Neural progenitor cell (in vitro differentiated cells): ENCODE results near the gene PCK2. TPM values are rescaled to one million over a fixed set of nuclear protein-coding genes. Genes with fewer than 3 reads are reported as not detected.

ENCODE experiments used
- DNase-seq: peaks from one replicate; pipeline ENCODE4 v3.0.0-alpha.2; 2016; ENCODE audit warnings: low spot score
- H2AFZ ChIP-seq: fragments of 200-600 bp; sonication (generic); replicated peaks from 2 replicates; pipeline ENCODE4 v1.6.1; 2016; ENCODE audit warnings: antibody characterized with exemption
- H3F3A ChIP-seq: fragments of 200-600 bp; sonication (generic); 2 replicates; pipeline ENCODE4 v1.6.1; 2016; ENCODE audit warnings: antibody characterized with exemption, low read depth
- H3K27ac ChIP-seq: fragments of 200-600 bp; sonication (generic); 2 replicates; pipeline ENCODE4 v1.5.1; 2016; ENCODE audit warnings: mild to moderate bottlenecking
- H3K27me3 ChIP-seq: fragments of 200-600 bp; sonication (generic); 2 replicates; pipeline ENCODE4 v1.6.1; 2016; ENCODE audit warnings: mild to moderate bottlenecking, moderate library complexity
- H3K36me3 ChIP-seq: fragments of 200-600 bp; sonication (generic); 2 replicates; pipeline ENCODE4 v1.5.1; 2016
- H3K4me1 ChIP-seq: fragments of 200-600 bp; sonication (generic); 2 replicates; pipeline ENCODE4 v1.6.1; 2016; ENCODE audit warnings: mixed run types
- H3K4me2 ChIP-seq: fragments of 200-600 bp; sonication (generic); 2 replicates; pipeline ENCODE4 v1.6.1; 2016
- H3K4me3 ChIP-seq: fragments of 200-600 bp; sonication (generic); 2 replicates; pipeline ENCODE4 v1.5.1; 2016
- H3K79me2 ChIP-seq: fragments of 200-600 bp; sonication (generic); 2 replicates; pipeline ENCODE4 v1.6.1; 2016; ENCODE audit warnings: low read depth
- H3K9ac ChIP-seq: fragments of 200-600 bp; sonication (generic); 2 replicates; pipeline ENCODE4 v1.6.1; 2016
- H3K9me3 ChIP-seq: fragments of 200-600 bp; sonication (generic); 2 replicates; pipeline ENCODE4 v1.5.1; 2016; ENCODE audit warnings: low read depth
- H4K20me1 ChIP-seq: fragments of 200-600 bp; sonication (generic); 2 replicates; pipeline ENCODE4 v1.6.1; 2016; ENCODE audit warnings: low read depth
- H3K27ac Mint-ChIP-seq: 3 replicates; pipeline ENCODE4 v1.8.0; 2021; ENCODE audit warnings: mixed read lengths
- H3K27me3 Mint-ChIP-seq: 2 replicates; pipeline ENCODE4 v1.8.0; 2022; ENCODE audit warnings: low read depth, mild to moderate bottlenecking, inconsistent platforms, moderate library complexity, mixed read lengths; ENCODE audit not compliant: insufficient read depth
- H3K36me3 Mint-ChIP-seq: 3 replicates; pipeline ENCODE4 v1.8.0; 2021; ENCODE audit warnings: mixed read lengths
- H3K4me1 Mint-ChIP-seq: 3 replicates; pipeline ENCODE4 v1.8.0; 2021; ENCODE audit warnings: mixed read lengths
- H3K4me3 Mint-ChIP-seq: 3 replicates; pipeline ENCODE4 v1.8.0; 2021; ENCODE audit warnings: mild to moderate bottlenecking, moderate library complexity, mixed read lengths
- H3K9me3 Mint-ChIP-seq: 3 replicates; pipeline ENCODE4 v1.8.0; 2020; ENCODE audit warnings: mixed read lengths
- EZH2 ChIP-seq: fragments of 200-600 bp; sonication (generic); IDR thresholded peaks from 2 replicates; pipeline ENCODE4 v1.6.1; 2017; ENCODE audit warnings: antibody characterized with exemption, mild to moderate bottlenecking, moderate library complexity
- EZH2phosphoT487 ChIP-seq: fragments of 200-600 bp; sonication (generic); IDR thresholded peaks from 2 replicates; pipeline ENCODE4 v1.6.1; 2017; ENCODE audit warnings: antibody characterized with exemption
- total RNA-seq: library from RNA; depleted of rRNA; stranded (reverse); fragments of >200 nt; gene quantifications from 2 replicates; pipeline ENCODE4 v1.2.3, GENCODE V29; 2015; ENCODE audit warnings: low replicate concordance
- TF ChIP-seq, protein P1 (sequence below): fragments of 200-600 bp; sonication (generic); IDR thresholded peaks from 2 replicates; pipeline ENCODE4 v1.5.1; 2017; ENCODE audit warnings: antibody characterized with exemption, mild to moderate bottlenecking

Gene PCK2
- total RNA-seq, 1 donor from 2014 or later: 11.1 TPM

DNA sequence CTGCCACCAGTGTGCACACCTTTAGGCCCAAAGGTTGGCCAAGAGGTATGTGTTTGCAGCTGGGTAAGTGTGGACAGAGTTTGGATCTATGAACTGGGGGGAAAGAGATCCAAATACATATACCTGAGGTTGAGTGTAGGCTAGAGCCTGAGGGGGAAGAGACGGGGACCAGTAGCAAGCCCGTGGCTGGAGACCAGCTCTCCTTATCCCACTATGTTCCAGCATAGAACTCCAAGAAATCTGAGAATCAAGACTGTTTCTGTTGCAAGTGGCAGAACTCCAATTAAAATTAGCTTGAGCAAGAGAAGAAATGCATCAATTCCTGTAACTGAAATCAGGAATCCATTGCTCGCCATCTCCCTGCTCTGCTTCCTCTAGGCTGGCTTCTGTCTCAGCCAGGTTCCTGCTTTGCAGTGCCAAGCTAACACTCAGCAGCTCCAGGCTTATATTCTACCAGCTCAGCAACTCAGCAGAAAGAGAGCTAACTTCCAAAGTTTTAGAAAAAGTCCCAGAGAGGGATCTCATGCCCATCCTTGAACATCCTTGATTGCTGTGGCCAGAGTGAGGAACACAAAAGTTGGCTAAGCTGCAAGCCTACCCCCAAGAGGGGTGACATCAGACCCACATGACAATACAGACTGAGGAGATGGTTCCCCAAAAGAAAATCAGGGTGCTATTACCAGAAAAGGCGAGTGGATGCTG is 1.5 kb upstream of the PCK2 start:
- peaks cover 31% of the 10 kb centered on the region for H3K4me1 Mint-ChIP-seq
- H4K20me1 ChIP-seq: no peaks in the 10 kb centered on the region
- no peaks in the 10 kb centered on the region for H3K27me3 ChIP-seq
- H3K9me3 ChIP-seq: no peaks in the 10 kb centered on the region
- no peak for TF ChIP-seq EZH2
- no peak overlapping the region for H3K27ac ChIP-seq
- H3K4me1 ChIP-seq: peaks cover 17% of the 10 kb centered on the region
- no peak overlapping the region for H3K4me2 ChIP-seq
- no peak overlapping the region for H3K9ac ChIP-seq
- H3K4me3 Mint-ChIP-seq: peak overlapping the region; percentile 95
- no peak for DNase-seq
- H3K27ac Mint-ChIP-seq: no peak overlapping the region
- no peak overlapping the region for H3K4me3 ChIP-seq
- peaks cover 24% of the 10 kb centered on the region for H3F3A ChIP-seq
- H3K9me3 Mint-ChIP-seq: no peaks in the 10 kb centered on the region
- no peaks in the 10 kb centered on the region for H3K79me2 ChIP-seq
- no peaks in the 10 kb centered on the region for H3K36me3 Mint-ChIP-seq
- H2AFZ ChIP-seq: no peak overlapping the region
- H3K36me3 ChIP-seq: no peaks in the 10 kb centered on the region
- peaks cover 8% of the 10 kb centered on the region for H3K27me3 Mint-ChIP-seq

DNA sequence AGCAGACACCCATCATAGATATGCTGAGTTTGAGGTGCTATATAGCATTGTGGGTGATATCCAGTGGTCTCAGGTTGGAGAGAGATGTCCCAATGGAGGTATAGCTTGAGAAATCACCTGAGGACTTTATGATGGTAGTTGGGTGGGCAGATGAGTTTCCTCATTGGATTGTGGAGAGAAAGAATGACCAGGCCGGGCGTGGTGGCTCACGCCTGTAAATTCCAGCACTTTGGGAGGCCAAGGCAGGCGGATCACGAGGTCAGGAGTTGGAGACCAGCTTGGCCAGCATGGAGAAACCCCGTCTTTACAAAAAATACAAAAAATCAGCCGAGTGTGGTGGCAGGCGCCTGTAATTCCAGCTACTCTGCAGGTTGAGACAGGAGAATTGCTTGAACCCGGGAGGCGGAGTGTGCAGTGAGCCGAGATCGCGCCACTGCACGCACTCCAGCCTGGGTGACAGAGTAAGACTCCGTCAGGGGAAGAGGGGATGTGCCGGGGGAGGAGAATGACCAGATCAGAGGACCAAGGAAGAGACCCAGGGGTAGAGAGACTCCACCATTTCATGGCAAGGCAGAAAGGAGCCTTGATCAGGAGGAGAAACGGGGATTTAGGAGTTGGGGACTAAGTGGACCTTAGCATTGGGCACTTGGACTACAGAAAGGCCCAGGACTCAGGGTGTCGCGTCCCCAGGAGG is 757 bp upstream of the PCK2 start:
- Mint-ChIP-seq H3K4me3 (peak overlapping the region; percentile 95), H3K27me3 (peaks cover 8% of the 10 kb centered on the region), H3K4me1 (peaks cover 31% of the 10 kb centered on the region), H3K36me3 (no peaks in the 10 kb centered on the region), H3K27ac (peak overlapping the region; percentile 70), H3K9me3 (no peaks in the 10 kb centered on the region)
- TF ChIP-seq EZH2phosphoT487: no peak
- TF ChIP-seq, protein P1, sequence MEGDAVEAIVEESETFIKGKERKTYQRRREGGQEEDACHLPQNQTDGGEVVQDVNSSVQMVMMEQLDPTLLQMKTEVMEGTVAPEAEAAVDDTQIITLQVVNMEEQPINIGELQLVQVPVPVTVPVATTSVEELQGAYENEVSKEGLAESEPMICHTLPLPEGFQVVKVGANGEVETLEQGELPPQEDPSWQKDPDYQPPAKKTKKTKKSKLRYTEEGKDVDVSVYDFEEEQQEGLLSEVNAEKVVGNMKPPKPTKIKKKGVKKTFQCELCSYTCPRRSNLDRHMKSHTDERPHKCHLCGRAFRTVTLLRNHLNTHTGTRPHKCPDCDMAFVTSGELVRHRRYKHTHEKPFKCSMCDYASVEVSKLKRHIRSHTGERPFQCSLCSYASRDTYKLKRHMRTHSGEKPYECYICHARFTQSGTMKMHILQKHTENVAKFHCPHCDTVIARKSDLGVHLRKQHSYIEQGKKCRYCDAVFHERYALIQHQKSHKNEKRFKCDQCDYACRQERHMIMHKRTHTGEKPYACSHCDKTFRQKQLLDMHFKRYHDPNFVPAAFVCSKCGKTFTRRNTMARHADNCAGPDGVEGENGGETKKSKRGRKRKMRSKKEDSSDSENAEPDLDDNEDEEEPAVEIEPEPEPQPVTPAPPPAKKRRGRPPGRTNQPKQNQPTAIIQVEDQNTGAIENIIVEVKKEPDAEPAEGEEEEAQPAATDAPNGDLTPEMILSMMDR: no peak
- no peak for TF ChIP-seq EZH2
- Histone ChIP-seq H4K20me1 (no peaks in the 10 kb centered on the region), H3K9me3 (no peaks in the 10 kb centered on the region), H3K27ac (no peak overlapping the region), H3K9ac (no peak overlapping the region), H3F3A (peaks cover 24% of the 10 kb centered on the region), H3K4me2 (peak overlapping the region; percentile 94), H3K79me2 (no peaks in the 10 kb centered on the region), H3K27me3 (no peaks in the 10 kb centered on the region), H2AFZ (peak overlapping the region; percentile 75), H3K36me3 (no peaks in the 10 kb centered on the region), H3K4me3 (peak overlapping the region; percentile 81), H3K4me1 (peaks cover 17% of the 10 kb centered on the region)
- no peak for DNase-seq

DNA sequence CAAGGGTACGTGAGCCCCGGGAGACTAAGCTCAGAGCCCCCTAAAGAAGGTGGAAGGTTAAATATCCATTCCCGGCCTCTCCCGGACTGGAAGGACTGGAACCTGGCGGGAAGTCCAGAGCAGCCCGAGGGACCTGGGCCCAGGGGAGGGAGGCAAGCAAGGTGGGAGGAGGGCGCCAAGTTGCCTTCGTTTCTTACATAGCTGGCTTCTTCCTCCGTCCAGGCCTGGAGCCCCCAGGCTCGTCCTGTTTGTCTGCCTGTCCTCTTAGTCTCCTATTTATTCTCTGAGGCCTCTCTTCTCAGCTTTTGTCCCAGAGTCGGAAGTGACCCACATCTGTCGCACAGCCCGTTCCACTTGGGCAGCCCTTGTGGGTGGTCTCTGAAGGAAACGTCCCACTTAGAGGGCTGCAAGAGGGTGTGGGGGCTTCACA is 745 bp downstream of the PCK2 start:
- no peaks in the 10 kb centered on the region for H3K27me3 ChIP-seq
- H3K79me2 ChIP-seq: no peaks in the 10 kb centered on the region
- H3K27me3 Mint-ChIP-seq: peaks cover 8% of the 10 kb centered on the region
- H3K4me3 Mint-ChIP-seq: peak overlapping the region; percentile 95
- TF ChIP-seq EZH2: no peak
- TF ChIP-seq EZH2phosphoT487: no peak
- TF ChIP-seq, protein P1: no peak
- no peaks in the 10 kb centered on the region for H3K36me3 Mint-ChIP-seq
- peak overlapping the region; percentile 5 for H3K9ac ChIP-seq
- peaks cover 15% of the 10 kb centered on the region for H3K4me1 ChIP-seq
- H3K4me1 Mint-ChIP-seq: peaks cover 28% of the 10 kb centered on the region
- H2AFZ ChIP-seq: peak overlapping the region; percentile 75
- no peaks in the 10 kb centered on the region for H4K20me1 ChIP-seq
- H3K4me3 ChIP-seq: peak overlapping the region; percentile 81
- H3K27ac ChIP-seq: no peak overlapping the region
- H3K9me3 ChIP-seq: no peaks in the 10 kb centered on the region
- H3K36me3 ChIP-seq: no peaks in the 10 kb centered on the region
- no peaks in the 10 kb centered on the region for H3K9me3 Mint-ChIP-seq
- DNase-seq: peak; percentile 45
- H3F3A ChIP-seq: peaks cover 24% of the 10 kb centered on the region
- peak overlapping the region; percentile 74 for H3K27ac Mint-ChIP-seq
- H3K4me2 ChIP-seq: peak overlapping the region; percentile 94
